Measurements from ENCODE around the gene TACC2. TPM values are rescaled to one million over a fixed set of nuclear protein-coding genes. Genes with fewer than 3 reads are reported as not detected.

TACC2 gene
- total and polyA plus RNA-seq, 8 donors = 29.0 to 102 (median 52.9) TPM

- H3K27ac ChIP-seq = no peak overlapping the region
- peaks cover 0 to 10% (median 3%) of the 10 kb centered on the region in 4 donors for H3K9me3 ChIP-seq
- WGBS, 5 donors = 89 to 97% (median 91%) methylated on average over 4 of the region's 4 CpGs
- H3K36me3 ChIP-seq = no peaks in the 10 kb centered on the region
- no peak overlapping the region for H3K4me3 ChIP-seq
- DNase-seq = no peak
- TF ChIP-seq EP300 (IDR thresholded peaks at IDR 0.05) (no peak), POLR2AphosphoS5 (IDR thresholded peaks at IDR 0.05) (no peak), POLR2A (IDR thresholded peaks at IDR 0.05) (no peak), CTCF (IDR thresholded peaks at IDR 0.05) (no peak)
- intact Hi-C loops (cut with DNase I; ENCODE audit: low total_unique reads) = no loop called here
- no peaks in the 10 kb centered on the region for H3K27me3 ChIP-seq
- H3K4me1 ChIP-seq = peaks cover 0 to 15% (median 10%) of the 10 kb centered on the region in 4 donors
Observed at GRCh38 chr10:122302315-122302714, 313.4 kb downstream of the TACC2 start.

GRCh38 chr10:122303271-122304053 is 314.5 kb downstream of the TACC2 start:
- DNase-seq = no peak
- Histone ChIP-seq H3K4me1 (peaks cover 7 to 21% (median 14%) of the 10 kb centered on the region in 4 donors), H3K27me3 (no peaks in the 10 kb centered on the region), H3K36me3 (no peaks in the 10 kb centered on the region), H3K27ac (no peak overlapping the region), H3K4me3 (no peak overlapping the region), H3K9me3 (peaks cover 0 to 10% (median 3%) of the 10 kb centered on the region in 4 donors)
- TF ChIP-seq POLR2A (IDR thresholded peaks at IDR 0.05) = no peak
- TF ChIP-seq CTCF (IDR thresholded peaks at IDR 0.05) = no peak
- TF ChIP-seq EP300 (IDR thresholded peaks at IDR 0.05) = no peak
- no peak for TF ChIP-seq POLR2AphosphoS5 (IDR thresholded peaks at IDR 0.05)
- intact Hi-C loops (cut with DNase I; ENCODE audit: low total_unique reads) = no loop called here
- WGBS, 5 donors = 69 to 81% (median 75%) methylated on average over 9 of the region's 9 CpGs

Small RNA genes lying within 50 kb of the gene (small RNA-seq; reads per million reads assigned to genes)
- 0 reads per million in 4 donors for gene RF02219

Other genes starting within 250 kb of the TACC2 start
- 10 to 100 TPM in 3 of 5 donors, 1 to 10 TPM in 2; 8.8 to 47.4 (median 17.0) TPM for gene ATE1, start 61.1 kb upstream of the TACC2 start, total RNA-seq
- gene ATE1, start 61.1 kb upstream of the TACC2 start, polyA plus RNA-seq = 1 to 10 TPM; 4.9 to 9.2 (median 6.9) TPM
- gene NSMCE4A, start 13.9 kb upstream of the TACC2 start, total RNA-seq = 100 to 1,000 TPM in 4 of 5 donors, 10 to 100 TPM in 1; 90.6 to 441 (median 110) TPM
- 10 to 100 TPM; 43.8 to 87.8 (median 47.7) TPM for gene NSMCE4A, start 13.9 kb upstream of the TACC2 start, polyA plus RNA-seq